Nephron (organoid): ENCODE data around the gene KMT5B.

Experiments
- H3K27ac Mint-ChIP-seq, 3 experiments: 2 replicates each; pipeline ENCODE4 v1.8.0; 2020; ENCODE audit warnings: mixed read lengths in 3 of 3, mild to moderate bottlenecking in 2 of 3, moderate library complexity in 1 of 3
- H3K27me3 Mint-ChIP-seq: 2 replicates; pipeline ENCODE4 v1.8.0; 2021; ENCODE audit warnings: low read depth, mild to moderate bottlenecking, moderate library complexity, mixed read lengths
- H3K36me3 Mint-ChIP-seq: 2 replicates; pipeline ENCODE4 v1.8.0; 2020; ENCODE audit warnings: low read depth, mixed read lengths
- H3K4me1 Mint-ChIP-seq: 2 replicates; pipeline ENCODE4 v1.8.0; 2020; ENCODE audit warnings: mixed read lengths
- H3K4me3 Mint-ChIP-seq, 3 experiments: 2 replicates each; pipeline ENCODE4 v1.8.0; 2020; ENCODE audit warnings: mild to moderate bottlenecking in 3 of 3, mixed read lengths in 3 of 3, moderate library complexity in 2 of 3
- H3K9me3 Mint-ChIP-seq: 2 replicates; pipeline ENCODE4 v1.8.0; 2020; ENCODE audit warnings: mixed read lengths
- TF ChIP-seq, protein P1 (sequence below), 3 experiments: fragments of 200-600 bp; sonication (generic); IDR thresholded peaks; one replicate each; pipeline ENCODE4 v1.5.0; 2021; ENCODE audit warnings: antibody characterized with exemption in 3 of 3; ENCODE audit not compliant: unreplicated experiment in 3 of 3

The KMT5B gene

GRCh38 chr11:68199295-68199987 is 13.7 kb downstream of the KMT5B start:
- Mint-ChIP-seq H3K36me3 (peaks cover 4% of the 10 kb centered on the region), H3K27me3 (no peaks in the 10 kb centered on the region), H3K9me3 (no peaks in the 10 kb centered on the region), H3K27ac (peak overlapping the region in 2 of 3 experiments; percentile 43 to 60), H3K4me3 (no peak overlapping the region), H3K4me1 (peaks cover 28% of the 10 kb centered on the region)
- TF ChIP-seq, protein P1, sequence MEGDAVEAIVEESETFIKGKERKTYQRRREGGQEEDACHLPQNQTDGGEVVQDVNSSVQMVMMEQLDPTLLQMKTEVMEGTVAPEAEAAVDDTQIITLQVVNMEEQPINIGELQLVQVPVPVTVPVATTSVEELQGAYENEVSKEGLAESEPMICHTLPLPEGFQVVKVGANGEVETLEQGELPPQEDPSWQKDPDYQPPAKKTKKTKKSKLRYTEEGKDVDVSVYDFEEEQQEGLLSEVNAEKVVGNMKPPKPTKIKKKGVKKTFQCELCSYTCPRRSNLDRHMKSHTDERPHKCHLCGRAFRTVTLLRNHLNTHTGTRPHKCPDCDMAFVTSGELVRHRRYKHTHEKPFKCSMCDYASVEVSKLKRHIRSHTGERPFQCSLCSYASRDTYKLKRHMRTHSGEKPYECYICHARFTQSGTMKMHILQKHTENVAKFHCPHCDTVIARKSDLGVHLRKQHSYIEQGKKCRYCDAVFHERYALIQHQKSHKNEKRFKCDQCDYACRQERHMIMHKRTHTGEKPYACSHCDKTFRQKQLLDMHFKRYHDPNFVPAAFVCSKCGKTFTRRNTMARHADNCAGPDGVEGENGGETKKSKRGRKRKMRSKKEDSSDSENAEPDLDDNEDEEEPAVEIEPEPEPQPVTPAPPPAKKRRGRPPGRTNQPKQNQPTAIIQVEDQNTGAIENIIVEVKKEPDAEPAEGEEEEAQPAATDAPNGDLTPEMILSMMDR (IDR thresholded peaks at IDR 0.05; ENCODE audit: unreplicated experiment in 3 of 3): no peak

DNA sequence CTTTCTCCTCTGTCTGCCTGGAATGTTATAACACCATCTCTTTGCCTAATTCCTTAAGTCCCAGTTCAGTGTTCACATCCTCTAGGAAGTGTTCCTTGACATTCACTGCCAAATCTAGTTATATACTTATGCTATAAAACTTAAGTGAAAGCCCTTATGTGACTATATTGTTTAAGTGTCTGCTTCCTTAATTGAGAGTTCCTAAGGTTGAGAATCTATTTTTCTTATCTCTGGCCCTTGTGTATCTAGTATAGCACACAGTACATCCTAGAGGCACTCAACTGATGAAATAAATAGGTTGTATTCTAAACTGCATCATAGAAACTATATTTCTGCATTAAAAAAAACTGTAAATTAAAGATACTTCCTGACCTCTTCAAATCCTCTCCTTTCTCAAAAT is 16.9 kb downstream of the KMT5B start:
- no peaks in the 10 kb centered on the region for H3K9me3 Mint-ChIP-seq
- H3K36me3 Mint-ChIP-seq: peaks cover 4% of the 10 kb centered on the region
- H3K27ac Mint-ChIP-seq: peak overlapping the region in 1 of 3 experiments; percentile 31
- H3K27me3 Mint-ChIP-seq: no peaks in the 10 kb centered on the region
- H3K4me1 Mint-ChIP-seq: peaks cover 38% of the 10 kb centered on the region
- TF ChIP-seq, protein P1 (IDR thresholded peaks at IDR 0.05; ENCODE audit: unreplicated experiment in 3 of 3): no peak
- no peak overlapping the region for H3K4me3 Mint-ChIP-seq

DNA sequence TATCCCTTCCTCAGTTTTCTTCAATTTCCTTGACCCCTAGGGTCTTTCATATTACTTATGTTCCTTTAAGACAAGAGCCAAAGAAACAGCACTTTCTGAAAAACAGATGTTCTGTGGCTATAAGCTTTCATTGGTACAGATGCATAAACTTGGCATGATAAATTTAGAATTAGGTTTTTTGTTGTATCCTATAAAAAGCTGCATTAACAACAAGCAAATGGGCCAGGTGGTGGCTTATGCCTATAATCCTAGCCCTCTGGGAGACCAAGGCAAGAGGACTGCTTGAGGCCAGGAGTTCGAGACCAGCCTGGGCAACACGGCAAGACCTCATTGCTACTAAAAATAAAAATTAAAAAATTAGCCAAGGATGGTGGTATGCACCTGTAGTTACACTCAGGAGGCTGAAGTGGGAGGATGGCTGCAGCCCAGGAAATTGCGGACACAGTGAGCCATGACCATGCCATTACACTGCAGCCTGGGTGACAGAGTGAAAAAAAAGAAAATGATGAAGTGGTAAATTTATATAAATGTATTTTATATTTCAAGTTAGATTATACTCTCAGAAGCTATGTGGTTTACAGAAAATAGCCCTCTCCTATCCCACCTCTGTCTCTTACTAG is 18.3 kb downstream of the KMT5B start:
- Mint-ChIP-seq H3K27ac (no peak overlapping the region), H3K36me3 (peaks cover 4% of the 10 kb centered on the region), H3K9me3 (no peaks in the 10 kb centered on the region), H3K27me3 (no peaks in the 10 kb centered on the region), H3K4me1 (peaks cover 29% of the 10 kb centered on the region), H3K4me3 (no peak overlapping the region)
- TF ChIP-seq, protein P1 (IDR thresholded peaks at IDR 0.05; ENCODE audit: unreplicated experiment in 3 of 3): no peak

- Mint-ChIP-seq H3K4me1 (peaks cover 22% of the 10 kb centered on the region), H3K4me3 (no peak overlapping the region)
- TF ChIP-seq, protein P1 (IDR thresholded peaks at IDR 0.05; ENCODE audit: unreplicated experiment in 3 of 3): no peak
Observed at GRCh38 chr11:68193018-68193417, 20.1 kb downstream of the KMT5B start.

DNA sequence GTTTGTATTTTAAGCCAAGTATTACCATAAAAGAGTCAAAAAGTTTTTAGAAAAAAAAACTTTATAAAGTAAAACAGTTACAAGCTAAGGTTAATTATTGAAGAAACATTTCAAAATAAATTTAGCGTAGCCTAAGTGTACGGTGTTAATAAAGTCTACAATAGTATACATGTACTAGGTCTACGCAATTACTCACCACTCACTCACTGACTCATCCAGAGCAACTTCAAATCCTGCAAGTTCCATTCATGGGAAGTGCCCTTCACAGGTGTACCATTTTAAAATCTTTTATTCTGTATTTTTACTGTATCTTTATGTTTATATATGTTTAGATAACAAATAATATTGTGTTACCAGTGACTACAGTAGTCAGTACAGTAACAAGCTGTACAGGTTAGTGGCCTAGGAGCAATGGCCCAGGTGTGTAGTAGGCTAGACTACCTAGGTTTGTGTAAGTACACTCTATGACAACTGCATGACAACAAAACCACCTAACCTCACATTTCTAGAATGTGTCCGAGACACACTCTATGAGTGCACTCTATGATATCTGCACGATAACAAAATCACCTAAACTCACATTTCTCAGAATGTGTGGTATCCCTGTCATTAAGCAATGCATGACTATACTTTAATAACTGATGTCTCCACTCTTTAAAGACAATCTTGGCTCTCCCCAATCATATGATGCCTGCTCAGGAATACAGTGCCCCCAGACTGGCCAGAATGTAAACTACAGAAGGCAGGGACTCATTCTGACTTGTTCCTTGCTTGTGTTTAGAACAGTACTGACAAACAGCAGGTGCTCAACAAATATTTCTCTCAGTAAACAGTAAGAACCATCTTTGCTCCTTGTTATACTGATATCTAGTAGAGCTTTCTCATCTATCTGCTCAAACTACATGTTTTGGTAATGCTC is 21.2 kb downstream of the KMT5B start:
- TF ChIP-seq, protein P1 (IDR thresholded peaks at IDR 0.05; ENCODE audit: unreplicated experiment in 3 of 3): no peak
- Mint-ChIP-seq H3K27me3 (no peaks in the 10 kb centered on the region), H3K36me3 (peaks cover 19% of the 10 kb centered on the region), H3K4me3 (no peak overlapping the region), H3K27ac (peak overlapping the region in 1 of 3 experiments; percentile 16), H3K9me3 (no peaks in the 10 kb centered on the region), H3K4me1 (peaks cover 18% of the 10 kb centered on the region)

More at GRCh38 chr11:68193018-68193417, 20.1 kb downstream of the KMT5B start:
- H3K36me3 Mint-ChIP-seq: peaks cover 10% of the 10 kb centered on the region
- H3K27ac Mint-ChIP-seq: no peak overlapping the region
- H3K9me3 Mint-ChIP-seq: no peaks in the 10 kb centered on the region
- no peaks in the 10 kb centered on the region for H3K27me3 Mint-ChIP-seq
